Epithelial cell of esophagus (primary cell): ENCODE results near the gene MBTPS1.

Experiments
- DNase-seq: peaks from one replicate; pipeline ENCODE4 v3.0.0; 2010; ENCODE audit warnings: low read depth
- H3K4me3 ChIP-seq: 2 replicates; pipeline ENCODE4 v1.5.1; 2011; ENCODE audit warnings: mild to moderate bottlenecking, low read length, control low read depth
- TF ChIP-seq, protein P1 (sequence below): IDR thresholded peaks from 2 replicates; pipeline ENCODE4 v1.5.1; 2011; ENCODE audit warnings: low read depth, mild to moderate bottlenecking, low read length, control low read depth, inconsistent platforms; ENCODE audit not compliant: insufficient read depth; ENCODE audit errors: missing control alignments

MBTPS1 gene

DNA sequence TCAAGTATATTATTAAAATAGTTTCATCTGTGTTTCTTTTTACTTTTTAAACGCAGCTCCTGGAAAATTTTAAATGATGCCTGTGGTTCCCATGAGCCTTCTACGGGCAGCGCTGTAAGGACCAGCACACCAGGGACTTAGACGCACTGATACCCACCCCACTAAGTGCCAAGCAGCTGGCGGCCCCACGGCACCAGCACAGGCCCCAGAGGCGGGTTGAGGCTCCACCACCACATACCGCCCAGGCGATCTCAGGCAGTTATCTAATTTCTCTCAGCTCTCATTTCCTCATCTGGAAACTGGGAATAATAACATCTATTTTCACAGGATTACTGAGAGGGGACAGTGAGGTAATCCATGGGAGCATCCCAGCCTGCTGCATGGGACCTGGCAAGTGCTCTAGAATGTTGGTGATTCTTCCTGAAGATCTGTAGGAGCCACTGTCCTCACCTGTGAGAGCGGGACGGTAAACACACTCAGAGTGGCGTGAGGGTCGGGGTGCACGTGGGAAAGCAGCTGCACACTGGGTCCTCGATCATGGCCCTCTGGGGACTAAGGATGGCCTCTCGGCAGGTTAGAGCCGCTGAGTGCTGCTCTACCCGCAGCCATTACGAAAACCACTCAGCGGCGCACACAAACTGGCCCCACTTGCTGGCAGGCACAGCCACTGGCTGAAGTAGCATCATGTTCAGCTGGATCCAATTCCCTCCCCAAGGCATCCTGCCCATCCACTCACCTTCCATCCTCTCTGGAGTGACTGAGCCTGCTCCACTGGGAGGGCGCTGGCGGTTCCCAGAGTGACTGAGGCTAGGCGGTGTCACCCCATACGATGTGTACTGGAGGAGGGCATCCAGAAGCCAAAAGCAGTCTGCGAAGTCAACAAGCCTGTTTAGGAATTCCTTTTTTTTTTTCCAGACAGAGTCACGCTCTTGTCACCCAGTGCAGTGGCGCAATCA lies 56.5 kb downstream of the MBTPS1 start:
- DNase-seq = no peak
- TF ChIP-seq, protein P1, sequence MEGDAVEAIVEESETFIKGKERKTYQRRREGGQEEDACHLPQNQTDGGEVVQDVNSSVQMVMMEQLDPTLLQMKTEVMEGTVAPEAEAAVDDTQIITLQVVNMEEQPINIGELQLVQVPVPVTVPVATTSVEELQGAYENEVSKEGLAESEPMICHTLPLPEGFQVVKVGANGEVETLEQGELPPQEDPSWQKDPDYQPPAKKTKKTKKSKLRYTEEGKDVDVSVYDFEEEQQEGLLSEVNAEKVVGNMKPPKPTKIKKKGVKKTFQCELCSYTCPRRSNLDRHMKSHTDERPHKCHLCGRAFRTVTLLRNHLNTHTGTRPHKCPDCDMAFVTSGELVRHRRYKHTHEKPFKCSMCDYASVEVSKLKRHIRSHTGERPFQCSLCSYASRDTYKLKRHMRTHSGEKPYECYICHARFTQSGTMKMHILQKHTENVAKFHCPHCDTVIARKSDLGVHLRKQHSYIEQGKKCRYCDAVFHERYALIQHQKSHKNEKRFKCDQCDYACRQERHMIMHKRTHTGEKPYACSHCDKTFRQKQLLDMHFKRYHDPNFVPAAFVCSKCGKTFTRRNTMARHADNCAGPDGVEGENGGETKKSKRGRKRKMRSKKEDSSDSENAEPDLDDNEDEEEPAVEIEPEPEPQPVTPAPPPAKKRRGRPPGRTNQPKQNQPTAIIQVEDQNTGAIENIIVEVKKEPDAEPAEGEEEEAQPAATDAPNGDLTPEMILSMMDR = no peak
- no peak overlapping the region for H3K4me3 ChIP-seq

DNA sequence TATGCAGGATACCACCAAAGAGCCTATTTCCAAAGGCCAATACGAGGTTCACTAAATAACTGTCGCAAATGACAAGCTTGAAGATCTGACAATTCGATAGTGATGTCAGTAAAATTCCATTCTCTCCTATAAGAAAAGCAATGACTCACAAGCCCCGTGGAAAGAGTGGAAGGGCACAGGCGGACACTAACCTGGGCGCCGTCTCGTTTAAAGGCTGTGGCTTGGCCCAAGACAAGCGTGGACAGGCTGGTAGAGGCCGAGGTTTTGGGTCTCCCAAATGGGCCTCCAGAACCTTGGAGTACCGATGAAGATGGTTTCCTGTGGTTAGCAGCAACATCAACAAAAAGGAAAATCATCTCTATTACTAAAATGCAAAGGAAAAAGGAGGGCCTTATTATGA lies 57.6 kb downstream of the MBTPS1 start:
- TF ChIP-seq, protein P1 = no peak
- no peak for DNase-seq
- H3K4me3 ChIP-seq = no peak overlapping the region

DNA sequence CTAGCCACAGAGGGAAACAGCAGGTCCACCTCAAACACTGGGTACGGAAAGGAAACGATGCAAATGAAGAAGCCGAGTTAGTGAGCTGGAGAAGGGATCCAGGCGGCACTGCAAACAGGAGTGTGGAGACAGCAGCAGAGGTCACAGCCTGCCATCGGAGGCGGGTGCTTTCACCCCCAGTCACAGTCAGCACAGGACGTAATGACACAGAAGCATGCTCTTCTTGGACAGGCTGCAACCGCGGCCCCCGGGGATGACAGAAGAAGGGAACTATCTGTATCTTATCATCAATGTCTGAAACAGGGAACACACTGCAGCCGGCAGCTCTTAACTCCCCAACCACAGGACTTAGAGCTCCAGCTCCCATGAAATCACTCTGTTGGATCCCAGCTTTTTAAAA lies 58.1 kb downstream of the MBTPS1 start:
- H3K4me3 ChIP-seq = no peak overlapping the region
- TF ChIP-seq, protein P1 = no peak
- DNase-seq = no peak

DNA sequence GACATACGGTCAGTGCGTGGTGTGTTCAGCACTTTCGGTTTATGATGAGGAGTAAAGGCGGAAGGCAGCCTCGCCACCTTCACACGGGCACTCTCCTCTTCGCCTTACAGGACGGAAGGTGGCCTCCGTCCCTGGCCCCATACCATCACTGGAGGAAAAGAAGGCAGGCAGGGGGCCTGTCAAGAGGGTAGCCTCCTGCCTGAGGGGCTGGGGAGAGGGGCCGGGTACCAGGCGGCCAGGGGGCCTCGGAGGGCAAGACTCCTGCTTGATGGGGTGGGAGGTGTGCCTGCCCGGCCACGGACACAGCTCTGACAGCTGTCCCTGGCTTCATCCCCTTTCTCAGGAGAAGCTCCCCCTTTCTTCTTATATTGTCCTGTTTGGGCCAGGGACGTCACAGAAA lies 58.5 kb downstream of the MBTPS1 start:
- TF ChIP-seq, protein P1 = no peak
- DNase-seq = no peak
- no peak overlapping the region for H3K4me3 ChIP-seq

DNA sequence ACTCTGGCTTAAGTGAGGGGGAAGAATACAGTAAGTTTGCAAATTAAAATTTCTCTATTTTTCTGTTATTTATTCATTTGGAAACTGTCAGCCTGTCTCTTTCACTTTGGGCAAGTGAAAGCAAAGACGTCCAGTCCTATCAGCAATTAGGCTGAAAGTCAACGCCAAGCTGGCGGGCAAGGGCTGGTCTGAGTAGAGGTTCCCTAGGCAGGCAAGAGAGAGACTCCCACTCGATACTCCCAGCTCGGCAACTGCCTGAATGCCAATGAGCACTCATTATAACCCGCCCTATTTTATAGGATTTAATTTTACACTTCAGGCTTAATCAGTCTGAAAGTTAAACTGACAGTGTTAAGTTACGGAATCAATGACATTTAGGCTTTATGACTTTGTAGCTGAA lies 59.8 kb downstream of the MBTPS1 start:
- TF ChIP-seq, protein P1 = no peak
- no peak for DNase-seq

DNA sequence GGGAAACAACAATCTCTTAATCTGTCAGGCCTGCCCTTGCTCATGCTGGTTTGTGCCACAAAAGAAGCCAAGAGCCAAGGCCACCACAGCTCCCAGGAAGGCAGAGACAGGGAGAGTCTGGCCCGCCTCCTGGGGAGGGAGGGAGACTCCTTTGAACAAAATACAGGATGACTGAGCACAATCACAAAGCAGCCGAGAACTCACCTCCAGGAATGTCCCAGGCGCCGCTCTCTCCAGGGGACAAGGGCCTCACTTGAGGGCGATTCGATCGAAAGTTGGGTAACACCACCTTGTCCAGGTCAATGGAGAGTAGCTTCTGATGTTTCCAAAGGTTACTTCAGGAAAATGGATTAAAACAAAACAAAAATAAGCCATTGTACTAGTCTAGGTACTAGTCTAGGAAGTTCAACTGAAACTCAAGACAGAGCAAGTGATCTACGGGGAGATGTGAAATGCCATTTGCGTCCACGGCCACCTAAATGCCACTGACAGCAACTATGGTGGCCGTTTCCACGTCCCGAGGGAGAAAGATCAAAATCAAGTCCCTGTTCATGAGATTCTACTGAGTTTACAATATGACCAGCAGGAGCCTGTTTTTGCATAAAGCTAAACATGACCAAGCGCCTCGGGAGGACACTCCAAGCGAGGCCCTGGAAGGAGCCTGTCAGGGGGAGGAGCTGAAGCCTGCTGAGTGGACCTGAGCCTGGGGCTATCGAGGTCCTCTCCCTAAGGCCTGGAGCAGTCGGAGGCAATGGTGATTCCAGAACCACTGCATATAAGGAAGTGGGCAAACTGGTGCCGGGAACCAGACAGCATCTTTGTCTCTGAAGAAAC lies 60.7 kb downstream of the MBTPS1 start:
- H3K4me3 ChIP-seq = no peak overlapping the region
- no peak for DNase-seq
- TF ChIP-seq, protein P1 = no peak

More for the DNA sequence above, 59.8 kb downstream of the MBTPS1 start:
- no peak overlapping the region for H3K4me3 ChIP-seq
